Effector CD4-positive, alpha-beta T cell (primary cell): ENCODE results near the gene DLEU7.

Experiments used
- DNase-seq: peaks from one replicate; pipeline ENCODE4 v3.0.0-alpha.2; 2020

Gene DLEU7

GRCh38 chr13:50842251-50842989 is 1.1 kb downstream of the DLEU7 start:
- DNase-seq: no peak

- no peak for DNase-seq
Observed at GRCh38 chr13:50841786-50842185, 1.7 kb downstream of the DLEU7 start.

GRCh38 chr13:50840284-50840683 is 3.2 kb downstream of the DLEU7 start:
- no peak for DNase-seq

- DNase-seq: no peak
Observed at GRCh38 chr13:50839828-50840227, 3.7 kb downstream of the DLEU7 start.

- no peak for DNase-seq
Observed at GRCh38 chr13:50838701-50839100, 4.8 kb downstream of the DLEU7 start.

GRCh38 chr13:50838031-50838430 is 5.5 kb downstream of the DLEU7 start:
- DNase-seq: no peak

- no peak for DNase-seq
Observed at GRCh38 chr13:50831512-50831911, 12.0 kb downstream of the DLEU7 start.

GRCh38 chr13:50829896-50830295 is 13.6 kb downstream of the DLEU7 start:
- DNase-seq: no peak

GRCh38 chr13:50829226-50829625 is 14.3 kb downstream of the DLEU7 start:
- DNase-seq: no peak

- no peak for DNase-seq
Observed at GRCh38 chr13:50826035-50826434, 17.5 kb downstream of the DLEU7 start.

GRCh38 chr13:50812242-50812641 is 31.2 kb downstream of the DLEU7 start:
- DNase-seq: no peak

GRCh38 chr13:50810998-50811397 is 32.5 kb downstream of the DLEU7 start:
- DNase-seq: no peak

- no peak for DNase-seq
Observed at GRCh38 chr13:50810468-50810867, 33.0 kb downstream of the DLEU7 start.

GRCh38 chr13:50809133-50810090 is 34.1 kb downstream of the DLEU7 start:
- no peak for DNase-seq

GRCh38 chr13:50805805-50806204 is 37.7 kb downstream of the DLEU7 start:
- no peak for DNase-seq

GRCh38 chr13:50801087-50801931 is 42.2 kb downstream of the DLEU7 start:
- peak; percentile 49 for DNase-seq

GRCh38 chr13:50800091-50800739 is 43.3 kb downstream of the DLEU7 start:
- no peak for DNase-seq

- no peak for DNase-seq
Observed at GRCh38 chr13:50798923-50799322, 44.6 kb downstream of the DLEU7 start.

GRCh38 chr13:50797091-50797490 is 46.4 kb downstream of the DLEU7 start:
- DNase-seq: no peak

- no peak for DNase-seq
Observed at GRCh38 chr13:50796463-50796862, 47.0 kb downstream of the DLEU7 start.

- no peak for DNase-seq
Observed at GRCh38 chr13:50794226-50794625, 49.3 kb downstream of the DLEU7 start.

- no peak for DNase-seq
Observed at GRCh38 chr13:50793026-50793425, 50.5 kb downstream of the DLEU7 start.
